Measurements from ENCODE around the gene UBE2D2. TPM values are rescaled to one million over a fixed set of nuclear protein-coding genes. Genes with fewer than 3 reads are reported as not detected.
A peak's percentile ranks its signal among the peaks of the same experiment; 100 is the strongest.
"Not testable (repeated sequence)": the region's sequence is repeated elsewhere in the genome, so short reads cannot be mapped to it uniquely, and the experiment has no call there.

Gene UBE2D2
- total RNA-seq, 1 donor from 2014 or later: 127 TPM

DNA sequence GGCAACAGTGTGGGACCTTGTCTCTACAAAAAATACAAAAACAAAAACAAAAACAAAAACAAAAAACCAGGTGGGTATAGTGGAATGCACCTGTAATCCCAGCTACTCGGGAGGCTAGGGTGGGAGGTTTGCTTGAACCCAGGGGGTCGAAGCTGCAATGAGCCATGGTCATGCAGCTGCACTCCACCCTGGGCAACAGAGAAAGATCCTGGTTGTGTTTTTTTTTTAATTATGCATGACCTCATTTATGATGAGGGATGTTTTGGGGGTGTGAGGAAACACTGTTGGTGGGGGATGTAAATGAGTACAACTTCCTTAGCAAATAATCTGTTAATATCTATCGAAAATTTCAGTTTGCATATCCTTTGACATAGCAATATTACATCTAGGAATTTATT, 29.4 kb upstream of the UBE2D2 start:
- no peak overlapping the region for H3K27ac Mint-ChIP-seq (ENCODE audit: unreplicated experiment)
- H3K4me1 Mint-ChIP-seq (ENCODE audit: unreplicated experiment): peaks cover 4% of the 10 kb centered on the region
- H3K4me3 Mint-ChIP-seq (ENCODE audit: unreplicated experiment): no peak overlapping the region
- TF ChIP-seq, protein P1, sequence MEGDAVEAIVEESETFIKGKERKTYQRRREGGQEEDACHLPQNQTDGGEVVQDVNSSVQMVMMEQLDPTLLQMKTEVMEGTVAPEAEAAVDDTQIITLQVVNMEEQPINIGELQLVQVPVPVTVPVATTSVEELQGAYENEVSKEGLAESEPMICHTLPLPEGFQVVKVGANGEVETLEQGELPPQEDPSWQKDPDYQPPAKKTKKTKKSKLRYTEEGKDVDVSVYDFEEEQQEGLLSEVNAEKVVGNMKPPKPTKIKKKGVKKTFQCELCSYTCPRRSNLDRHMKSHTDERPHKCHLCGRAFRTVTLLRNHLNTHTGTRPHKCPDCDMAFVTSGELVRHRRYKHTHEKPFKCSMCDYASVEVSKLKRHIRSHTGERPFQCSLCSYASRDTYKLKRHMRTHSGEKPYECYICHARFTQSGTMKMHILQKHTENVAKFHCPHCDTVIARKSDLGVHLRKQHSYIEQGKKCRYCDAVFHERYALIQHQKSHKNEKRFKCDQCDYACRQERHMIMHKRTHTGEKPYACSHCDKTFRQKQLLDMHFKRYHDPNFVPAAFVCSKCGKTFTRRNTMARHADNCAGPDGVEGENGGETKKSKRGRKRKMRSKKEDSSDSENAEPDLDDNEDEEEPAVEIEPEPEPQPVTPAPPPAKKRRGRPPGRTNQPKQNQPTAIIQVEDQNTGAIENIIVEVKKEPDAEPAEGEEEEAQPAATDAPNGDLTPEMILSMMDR (IDR thresholded peaks at IDR 0.05): no peak
- no peak for DNase-seq (ENCODE audit: extremely low spot score, unreplicated experiment)
- no peaks in the 10 kb centered on the region for H3K27me3 Mint-ChIP-seq (ENCODE audit: unreplicated experiment)
- H3K9me3 Mint-ChIP-seq (ENCODE audit: unreplicated experiment): peaks cover 6% of the 10 kb centered on the region
- no peaks in the 10 kb centered on the region for H3K36me3 Mint-ChIP-seq (ENCODE audit: unreplicated experiment)

DNA sequence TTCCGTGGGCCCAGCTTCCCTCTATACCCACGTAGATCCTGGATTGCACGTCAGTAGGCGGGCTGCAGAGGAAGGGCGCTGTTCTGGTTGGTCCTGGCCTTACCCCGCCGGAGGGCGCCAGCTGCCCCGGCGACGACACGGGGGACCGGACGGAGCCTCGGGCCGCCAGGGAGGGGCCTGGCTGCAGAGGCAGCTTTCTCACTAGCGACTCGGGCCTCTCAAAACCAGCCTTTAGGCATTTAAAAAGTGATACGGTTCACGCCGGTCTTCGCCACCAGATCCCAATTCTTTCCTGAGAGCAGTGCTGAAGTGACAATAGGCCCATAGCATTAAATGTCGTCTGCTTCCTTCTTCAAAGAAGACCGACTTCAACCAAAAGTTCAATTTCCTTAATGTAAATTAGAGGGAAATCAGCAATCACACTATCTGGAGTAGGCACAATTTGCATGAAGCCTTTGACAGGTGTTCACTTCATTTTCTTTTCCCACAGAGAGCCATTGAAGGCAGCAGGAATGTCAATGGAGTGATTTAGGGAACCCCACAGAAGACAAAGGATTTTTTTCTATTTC, 17.6 kb upstream of the UBE2D2 start:
- Mint-ChIP-seq H3K36me3 (ENCODE audit: unreplicated experiment) (no peaks in the 10 kb centered on the region), H3K27ac (ENCODE audit: unreplicated experiment) (no peak overlapping the region), H3K4me1 (ENCODE audit: unreplicated experiment) (no peaks in the 10 kb centered on the region), H3K27me3 (ENCODE audit: unreplicated experiment) (no peaks in the 10 kb centered on the region), H3K4me3 (ENCODE audit: unreplicated experiment) (peak overlapping the region; percentile 32), H3K9me3 (ENCODE audit: unreplicated experiment) (no peaks in the 10 kb centered on the region)
- no peak for DNase-seq (ENCODE audit: extremely low spot score, unreplicated experiment)
- TF ChIP-seq, protein P1 (IDR thresholded peaks at IDR 0.05): no peak

DNA sequence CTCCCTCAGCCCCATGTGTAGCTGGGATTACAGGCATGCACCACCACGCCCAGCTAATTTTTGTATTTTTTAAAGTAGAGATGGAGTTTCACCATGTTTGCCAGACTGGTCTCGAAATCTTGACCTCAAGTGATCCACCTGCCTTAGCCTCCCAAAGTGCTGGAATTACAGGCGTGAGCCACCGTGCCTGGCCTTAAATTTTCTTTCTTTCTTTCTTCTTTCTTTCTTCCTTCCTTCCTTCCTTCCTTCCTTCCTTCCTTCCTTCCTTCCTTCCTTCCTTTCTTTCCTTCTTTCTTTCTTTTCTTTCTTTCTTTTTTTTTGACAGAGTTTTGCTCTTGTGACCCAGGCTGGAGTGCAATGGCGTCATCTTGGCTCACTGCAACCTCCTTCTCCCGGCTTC, 14.5 kb upstream of the UBE2D2 start:
- H3K27me3 Mint-ChIP-seq (ENCODE audit: unreplicated experiment); H3K36me3 Mint-ChIP-seq (ENCODE audit: unreplicated experiment); H3K27ac Mint-ChIP-seq (ENCODE audit: unreplicated experiment); H3K9me3 Mint-ChIP-seq (ENCODE audit: unreplicated experiment); DNase-seq (ENCODE audit: extremely low spot score, unreplicated experiment); H3K4me1 Mint-ChIP-seq (ENCODE audit: unreplicated experiment); H3K4me3 Mint-ChIP-seq (ENCODE audit: unreplicated experiment): not testable (repeated sequence)

DNA sequence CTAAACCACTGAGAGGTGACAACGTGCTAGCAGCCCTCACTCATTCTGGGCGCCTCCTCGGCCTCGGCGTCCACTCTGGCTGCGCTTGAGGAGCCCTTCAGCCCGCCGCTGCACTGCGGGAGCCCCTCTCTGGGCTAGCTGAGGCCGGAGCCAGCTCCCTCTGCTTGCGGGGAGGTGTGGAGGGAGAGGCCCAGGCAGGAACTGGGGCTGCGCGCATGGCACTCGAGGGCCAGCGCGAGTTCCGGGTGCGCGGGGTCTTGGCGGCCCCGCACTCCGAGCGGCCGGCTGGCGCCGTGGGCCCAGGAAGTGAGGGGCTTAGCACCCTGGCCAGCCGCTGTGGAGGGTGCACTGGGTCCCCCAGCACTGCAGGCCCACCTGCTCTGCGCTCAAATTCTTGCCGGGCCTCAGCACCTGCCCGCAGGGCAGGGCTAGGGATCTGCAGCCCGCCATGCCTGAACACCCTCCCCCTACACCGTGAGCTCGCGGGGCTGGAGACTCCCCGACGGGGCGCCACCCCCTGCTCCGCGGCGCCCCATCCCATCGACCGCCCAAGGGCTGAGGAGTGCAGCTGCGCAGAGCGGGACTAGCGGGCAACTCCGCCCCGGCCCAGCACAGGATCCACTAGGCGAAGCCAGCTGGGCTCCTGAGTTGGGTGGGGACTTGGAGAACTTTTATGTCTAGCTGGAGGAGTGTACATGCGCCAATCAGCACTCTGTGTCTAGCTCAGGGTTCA, 11.8 kb upstream of the UBE2D2 start:
- DNase-seq (ENCODE audit: extremely low spot score, unreplicated experiment): no peak
- no peaks in the 10 kb centered on the region for H3K9me3 Mint-ChIP-seq (ENCODE audit: unreplicated experiment)
- H3K27me3 Mint-ChIP-seq (ENCODE audit: unreplicated experiment): peaks cover 11% of the 10 kb centered on the region
- TF ChIP-seq, protein P1 (IDR thresholded peaks at IDR 0.05): no peak
- H3K36me3 Mint-ChIP-seq (ENCODE audit: unreplicated experiment): no peaks in the 10 kb centered on the region
- H3K4me1 Mint-ChIP-seq (ENCODE audit: unreplicated experiment): no peaks in the 10 kb centered on the region
- no peak overlapping the region for H3K27ac Mint-ChIP-seq (ENCODE audit: unreplicated experiment)
- H3K4me3 Mint-ChIP-seq (ENCODE audit: unreplicated experiment): no peak overlapping the region

DNA sequence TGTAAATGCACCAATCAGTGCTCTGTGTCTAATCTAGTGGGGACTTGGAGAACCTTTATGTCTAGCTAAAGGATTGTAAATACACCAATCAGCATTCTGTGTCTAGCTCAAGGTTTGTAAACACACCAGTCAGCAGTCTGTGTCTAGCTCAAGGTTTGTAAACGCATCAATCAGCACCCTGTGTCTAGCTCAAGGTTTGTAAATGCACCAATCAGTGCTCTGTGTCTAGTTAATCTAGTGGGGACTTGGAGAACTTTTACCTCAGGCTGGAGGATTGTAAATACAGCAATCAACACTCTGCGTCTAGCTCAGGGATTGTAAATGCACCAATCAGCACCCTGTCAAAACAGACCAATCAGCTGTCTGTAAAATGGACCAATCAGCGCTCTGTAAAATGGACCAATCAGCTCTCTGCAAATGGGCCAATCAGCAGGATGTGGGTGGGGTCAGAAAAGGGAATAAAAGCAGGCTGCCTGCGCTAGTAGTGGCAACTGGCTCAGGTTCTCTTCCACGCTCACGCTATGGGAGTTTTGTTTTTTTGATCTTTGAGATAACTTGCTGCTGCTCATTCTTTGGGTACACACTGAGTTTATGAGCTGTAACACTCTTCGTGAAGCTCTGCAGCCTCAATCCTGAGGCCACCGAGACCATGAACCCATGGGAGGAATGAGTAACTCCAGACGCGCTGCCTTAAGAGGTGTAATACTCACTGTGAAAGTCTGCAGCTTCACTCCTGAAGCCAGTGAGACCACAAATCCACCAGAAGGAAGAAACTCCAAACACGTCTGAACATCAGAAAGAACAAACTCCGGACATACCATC, 10.9 kb upstream of the UBE2D2 start:
- H3K4me3 Mint-ChIP-seq (ENCODE audit: unreplicated experiment); H3K36me3 Mint-ChIP-seq (ENCODE audit: unreplicated experiment); H3K9me3 Mint-ChIP-seq (ENCODE audit: unreplicated experiment); DNase-seq (ENCODE audit: extremely low spot score, unreplicated experiment); H3K27ac Mint-ChIP-seq (ENCODE audit: unreplicated experiment); H3K4me1 Mint-ChIP-seq (ENCODE audit: unreplicated experiment): not testable (repeated sequence)
- peaks cover 11% of the 10 kb centered on the region for H3K27me3 Mint-ChIP-seq (ENCODE audit: unreplicated experiment)
